GM18858 (cell line): ENCODE data around the gene CRB3.
"Not testable (repeated sequence)": the region's sequence is repeated elsewhere in the genome, so short reads cannot be mapped to it uniquely, and the experiment has no call there.

Experiments
- ATAC-seq: cut with Tn5 transposase; IDR thresholded peaks from one replicate; pipeline ENCODE4 v1.9.1; 2021; ENCODE audit not compliant: unreplicated experiment

The CRB3 gene

DNA sequence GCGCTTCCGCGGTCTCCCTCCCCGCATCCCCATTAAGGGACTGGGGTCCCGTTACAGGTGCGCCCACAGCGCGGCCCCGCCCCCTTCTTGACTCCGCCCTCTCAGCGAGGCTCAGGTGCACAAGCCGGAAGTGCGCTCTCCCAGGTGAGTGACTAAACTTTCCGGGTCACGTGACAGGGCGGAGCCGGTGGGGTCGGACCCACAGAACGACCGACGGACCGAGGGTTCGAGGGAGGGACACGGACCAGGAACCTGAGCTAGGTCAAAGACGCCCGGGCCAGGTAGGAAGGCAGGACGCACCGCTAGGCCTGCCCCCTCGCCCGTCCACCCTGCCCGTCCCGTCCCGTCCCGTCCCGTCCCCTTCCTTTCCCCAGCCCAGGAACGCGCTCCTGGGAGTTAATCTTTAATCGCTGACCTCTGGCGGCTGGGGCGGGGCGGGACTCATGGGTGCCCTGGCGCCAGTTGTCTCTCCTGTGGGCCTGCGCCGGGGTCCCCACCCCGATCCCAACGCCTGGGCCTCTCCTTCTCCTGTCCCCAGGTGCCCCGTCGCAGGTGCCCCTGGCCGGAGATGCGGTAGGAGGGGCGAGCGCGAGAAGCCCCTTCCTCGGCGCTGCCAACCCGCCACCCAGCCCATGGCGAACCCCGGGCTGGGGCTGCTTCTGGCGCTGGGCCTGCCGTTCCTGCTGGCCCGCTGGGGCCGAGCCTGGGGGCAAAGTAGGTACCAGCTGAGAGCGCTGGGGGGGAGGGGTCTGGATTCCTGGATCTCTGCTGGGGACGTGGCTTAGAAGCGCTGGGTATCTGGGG, at the start of gene CRB3:
Gene CRB3 (plus strand): TSS at position 202 of the 804 bp plus-strand sequence. CDS start 431 bp downstream, at position 633.
- ATAC-seq, result no peak

DNA sequence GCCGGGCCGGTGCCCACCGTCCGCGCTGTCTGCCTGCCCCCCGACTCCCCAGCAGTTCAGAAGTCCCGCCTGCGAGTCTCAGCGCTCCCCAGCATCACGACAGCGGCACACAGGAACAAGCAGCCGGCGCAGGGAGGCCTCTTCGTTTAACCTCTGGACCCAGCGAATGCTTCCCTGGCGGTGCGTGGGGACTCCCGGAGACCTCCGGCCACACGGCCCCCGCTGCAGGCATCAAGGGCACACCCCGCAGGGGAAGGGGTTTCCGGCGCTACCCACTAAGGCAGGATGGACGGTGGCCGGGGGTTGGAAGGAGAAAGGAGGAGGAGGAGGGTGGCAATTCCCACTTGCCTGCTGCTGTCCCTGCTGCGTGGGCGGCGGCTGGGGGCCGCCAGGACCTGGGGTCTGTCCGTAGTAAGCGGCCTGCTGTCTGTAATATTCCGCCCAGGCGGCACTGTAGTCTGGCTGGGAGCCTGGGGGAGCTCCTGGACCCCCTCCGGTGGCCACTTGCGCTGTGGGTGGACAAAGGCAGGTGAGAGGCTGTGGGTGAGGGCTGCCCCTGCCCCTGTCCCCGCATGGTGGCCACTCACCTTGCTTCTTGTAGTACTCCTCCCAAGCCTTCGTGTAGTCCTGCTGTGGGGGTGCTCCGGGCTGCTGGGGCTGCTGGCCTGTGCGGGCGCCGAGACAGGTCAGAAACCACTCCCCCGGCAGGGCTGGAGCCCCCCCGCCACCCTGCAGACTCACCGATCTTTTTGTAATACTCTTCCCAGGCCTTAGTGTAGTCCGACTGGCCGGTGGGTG, 49.1 kb upstream of the CRB3 start:
- no peak for ATAC-seq

GRCh38 chr19:6415591-6416190, 48.4 kb upstream of the CRB3 start:
- no peak for ATAC-seq

- no peak for ATAC-seq
Measured at GRCh38 chr19:6416658-6417405, 47.2 kb upstream of the CRB3 start.

DNA sequence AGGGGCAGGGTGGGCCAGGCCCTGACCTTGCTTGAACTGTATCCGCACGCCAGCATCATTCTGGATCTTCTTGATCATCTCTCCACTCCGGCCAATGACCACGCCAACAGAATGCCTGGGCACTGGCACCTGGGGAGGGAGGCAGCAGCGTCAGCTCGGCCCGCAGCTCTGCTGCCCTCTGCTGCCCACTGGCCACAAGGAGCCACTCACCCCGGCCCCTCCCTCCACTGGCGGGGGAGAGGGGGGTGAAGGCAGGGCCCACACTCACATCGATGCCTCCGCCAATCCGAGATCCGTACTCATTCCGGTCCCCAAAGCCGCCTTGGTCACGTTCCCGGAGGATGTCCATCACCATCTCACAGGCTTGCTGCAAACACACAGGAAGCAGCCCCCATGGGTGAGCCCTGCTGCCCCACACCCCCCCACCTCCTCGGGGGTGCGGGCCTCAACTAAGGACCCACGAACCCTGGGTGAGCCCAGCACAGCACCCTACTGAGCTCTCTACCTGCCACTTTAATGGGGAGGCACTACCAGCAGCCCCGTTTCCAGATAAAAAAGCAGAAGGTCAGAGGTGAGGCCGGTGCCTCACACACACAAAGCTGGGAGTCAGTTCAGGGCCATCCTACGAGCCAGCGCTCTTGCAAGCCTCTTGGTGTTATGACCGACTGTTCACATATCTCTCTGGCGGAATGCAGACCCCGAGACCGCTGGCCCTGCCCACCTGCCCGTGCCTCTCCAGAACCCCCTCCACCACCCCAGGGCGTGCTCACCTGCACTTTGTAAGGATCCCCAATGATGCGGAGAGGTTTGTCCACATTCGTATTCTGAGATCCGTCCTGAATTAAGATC, 46.1 kb upstream of the CRB3 start:
- no peak for ATAC-seq

DNA sequence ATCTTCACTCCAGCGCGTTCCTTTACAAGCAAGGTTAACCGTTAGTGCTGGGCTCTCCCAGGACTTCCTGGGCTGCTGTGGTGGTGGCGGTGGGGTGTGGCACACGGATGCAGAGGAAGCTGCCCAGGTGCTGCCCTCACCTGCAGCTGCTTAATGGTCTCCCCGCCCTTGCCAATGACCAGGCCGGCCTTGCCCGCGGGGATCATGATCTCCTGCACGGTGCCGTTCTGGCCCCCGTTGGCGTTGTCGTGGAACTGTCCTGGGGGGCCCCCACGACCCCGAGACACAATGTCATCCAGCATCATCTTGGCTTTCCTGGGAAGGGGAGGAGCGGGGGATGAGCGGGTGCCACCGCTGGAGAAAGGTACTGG, 45.5 kb upstream of the CRB3 start:
- no peak for ATAC-seq

- no peak for ATAC-seq
Measured at GRCh38 chr19:6421075-6422014, 42.7 kb upstream of the CRB3 start.

- no peak for ATAC-seq
Measured at GRCh38 chr19:6423499-6424194, 40.4 kb upstream of the CRB3 start.

- ATAC-seq, result no peak
Measured at GRCh38 chr19:6424195-6424938, 39.7 kb upstream of the CRB3 start, which contains the start of gene KHSRP. TSS of gene KHSRP (minus strand) at chr19:6424811. CDS start at chr19:6424701, 110 bp downstream.

DNA sequence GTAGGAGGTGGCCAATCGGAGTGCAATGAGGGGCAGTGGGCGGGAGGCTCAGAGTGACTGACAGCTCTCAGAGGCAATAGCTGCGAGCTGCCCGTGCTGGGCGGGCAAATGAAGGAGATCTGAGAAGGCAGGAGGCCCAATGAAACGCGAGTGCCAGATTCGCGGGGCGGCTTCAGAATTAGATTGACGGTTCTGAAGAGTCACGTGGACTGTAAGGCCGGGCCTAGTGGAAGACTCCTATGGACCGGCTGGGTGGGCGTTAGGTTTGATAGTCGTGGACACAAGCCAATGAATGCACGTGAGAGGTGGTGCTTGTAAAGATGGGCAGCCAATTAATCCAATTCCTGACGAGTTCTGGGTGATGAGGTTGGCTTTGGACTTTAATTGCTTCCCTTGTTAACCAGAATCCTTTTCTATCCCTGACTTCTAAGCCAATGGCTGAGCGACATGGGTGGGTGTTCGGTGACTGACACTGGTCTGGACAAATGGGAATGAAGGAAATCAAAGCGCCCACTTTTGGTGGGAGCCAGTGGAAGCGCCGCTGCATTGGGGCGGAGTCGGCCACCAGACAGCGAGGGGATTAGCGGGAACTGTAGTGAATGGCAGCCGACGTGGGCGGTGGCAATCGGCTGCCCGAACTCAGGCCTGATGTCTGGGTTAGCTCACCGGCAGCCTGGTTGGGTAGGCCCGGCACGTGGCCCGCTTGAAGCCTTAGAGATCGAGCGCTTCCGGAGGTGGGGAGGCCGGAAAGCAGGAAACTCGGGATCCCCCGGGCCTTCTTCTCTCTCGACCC, 38.9 kb upstream of the CRB3 start:
- ATAC-seq, result peak; percentile 73

DNA sequence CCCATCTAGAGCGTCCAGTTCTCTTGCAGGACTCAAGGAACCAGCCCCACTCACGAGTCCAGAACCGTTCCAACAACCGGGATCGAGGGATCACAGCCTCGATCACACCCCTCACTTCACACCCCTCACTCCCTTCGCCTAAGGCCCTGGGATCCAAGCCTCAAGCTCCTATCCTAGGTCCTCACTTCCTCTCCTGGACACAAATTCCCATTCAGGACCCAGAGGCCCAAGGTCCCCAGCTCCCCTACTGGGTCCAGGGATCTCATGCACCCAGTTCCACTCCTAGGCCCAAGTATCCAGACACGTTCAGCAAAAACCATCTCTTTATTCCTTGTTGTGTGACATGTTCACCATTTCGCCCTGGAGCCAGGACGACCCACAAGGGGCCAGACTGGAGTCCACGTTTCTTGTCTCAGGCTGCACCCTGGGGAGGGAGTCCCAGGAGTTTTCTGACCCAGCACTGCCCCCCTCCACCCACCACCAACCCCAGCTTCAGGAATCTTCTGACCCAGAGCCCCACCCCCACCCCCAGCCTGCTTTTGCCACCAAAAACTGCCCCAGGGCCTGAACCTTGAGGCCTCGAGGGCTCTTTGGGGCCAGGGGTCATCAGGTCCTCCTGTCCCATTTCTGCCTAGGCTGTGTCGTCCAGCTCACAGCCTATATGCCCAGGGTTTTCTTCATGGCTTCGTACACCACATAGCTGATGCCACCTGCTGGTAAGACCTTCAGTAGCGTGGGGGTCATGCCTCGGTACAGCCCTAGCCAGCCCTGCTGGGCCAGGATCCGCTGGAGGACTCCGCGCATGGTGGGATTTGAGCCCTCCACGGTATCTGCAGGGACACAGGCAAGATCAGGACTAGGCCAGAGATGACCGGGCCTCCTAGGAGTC, 38.1 kb upstream of the CRB3 start:
- no peak for ATAC-seq

GRCh38 chr19:6427131-6427530, 36.9 kb upstream of the CRB3 start:
- no peak for ATAC-seq

- not testable (repeated sequence) for ATAC-seq
Measured at GRCh38 chr19:6428692-6429418, 35.2 kb upstream of the CRB3 start.

DNA sequence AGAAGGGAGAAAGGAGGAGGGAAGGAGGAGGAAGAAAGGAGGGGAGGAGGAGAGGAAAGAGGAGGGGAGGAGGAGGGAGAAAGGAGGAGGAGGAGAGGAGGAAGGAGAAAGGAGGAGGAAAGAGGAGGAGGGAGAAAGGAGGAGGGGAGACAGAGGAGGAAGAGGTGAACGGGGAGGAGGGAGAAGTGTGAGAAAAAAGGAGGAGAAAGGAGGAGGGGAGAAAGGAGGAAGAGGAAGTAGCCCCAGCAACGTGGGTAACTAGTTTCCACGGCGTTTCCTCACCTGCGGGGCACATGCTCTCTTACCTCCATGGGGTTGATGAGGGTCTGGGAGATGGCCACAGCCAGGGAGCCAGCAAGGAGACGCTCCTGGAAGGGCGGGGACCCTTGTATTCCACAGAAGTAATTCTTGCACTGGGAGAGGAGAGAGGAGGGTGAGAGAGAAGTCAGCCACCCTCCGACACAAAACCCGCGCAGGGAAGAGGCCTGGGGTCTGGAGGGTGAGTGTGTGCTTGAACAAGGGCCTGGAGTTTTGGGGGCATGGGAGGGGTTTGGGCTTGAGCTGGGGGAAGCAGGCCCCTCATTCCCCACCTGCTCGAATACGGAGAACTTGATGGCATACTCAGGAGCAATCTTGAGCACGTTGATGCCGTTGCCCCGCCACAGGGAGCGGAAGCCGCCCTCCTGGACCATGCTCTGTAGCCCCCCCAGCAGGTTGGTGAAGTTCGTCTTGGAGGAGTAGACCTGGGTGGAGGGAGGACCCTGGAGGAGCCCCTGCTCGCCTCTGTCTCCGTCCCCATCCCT, 34.5 kb upstream of the CRB3 start:
- no peak for ATAC-seq
